ENCODE results near the gene PFKFB4. TPM values are rescaled to one million over a fixed set of nuclear protein-coding genes. Genes with fewer than 3 reads are reported as not detected.

The PFKFB4 gene
- total RNA-seq, 2 donors from 2014 or later: 0.59 to 1.2 TPM

GRCh38 chr3:48518069-48518468 is 38.5 kb downstream of the PFKFB4 start:
- no peak for DNase-seq (ENCODE audit: low spot score)
- H3K36me3 ChIP-seq: no peaks in the 10 kb centered on the region
- no peaks in the 10 kb centered on the region for H3K4me1 ChIP-seq
- no peak overlapping the region for H3K4me3 ChIP-seq
- H3K27ac ChIP-seq: no peak overlapping the region
- no peaks in the 10 kb centered on the region for H3K9me3 ChIP-seq
- TF ChIP-seq CTCF (IDR thresholded peaks at IDR 0.05): no peak
- H3K27me3 ChIP-seq: no peaks in the 10 kb centered on the region

- Histone ChIP-seq H3K36me3 (no peaks in the 10 kb centered on the region), H3K9me3 (no peaks in the 10 kb centered on the region), H3K27ac (no peak overlapping the region), H3K4me1 (no peaks in the 10 kb centered on the region), H3K27me3 (no peaks in the 10 kb centered on the region), H3K4me3 (no peak overlapping the region)
- DNase-seq (ENCODE audit: low spot score): no peak
- TF ChIP-seq CTCF (IDR thresholded peaks at IDR 0.05): no peak
Observed at GRCh38 chr3:48516571-48516970, 40.0 kb downstream of the PFKFB4 start.

GRCh38 chr3:48514431-48515227 is 42.0 kb downstream of the PFKFB4 start:
- DNase-seq (ENCODE audit: low spot score): no peak
- Histone ChIP-seq H3K4me1 (no peaks in the 10 kb centered on the region), H3K27me3 (no peaks in the 10 kb centered on the region), H3K4me3 (no peak overlapping the region), H3K27ac (no peak overlapping the region), H3K9me3 (no peaks in the 10 kb centered on the region), H3K36me3 (no peaks in the 10 kb centered on the region)
- no peak for TF ChIP-seq CTCF (IDR thresholded peaks at IDR 0.05)

- Histone ChIP-seq H3K9me3 (no peaks in the 10 kb centered on the region), H3K4me3 (no peak overlapping the region), H3K27ac (no peak overlapping the region), H3K27me3 (no peaks in the 10 kb centered on the region), H3K36me3 (no peaks in the 10 kb centered on the region), H3K4me1 (no peaks in the 10 kb centered on the region)
- no peak for TF ChIP-seq CTCF (IDR thresholded peaks at IDR 0.05)
- no peak for DNase-seq (ENCODE audit: low spot score)
Observed at GRCh38 chr3:48511551-48511950, 45.1 kb downstream of the PFKFB4 start.

GRCh38 chr3:48507256-48508061 is 49.1 kb downstream of the PFKFB4 start:
- peak in 1 of 2 donors; percentile 61 for TF ChIP-seq CTCF (IDR thresholded peaks at IDR 0.05)
- Histone ChIP-seq H3K4me1 (peaks cover 0 to 24% of the 10 kb centered on the region in 2 donors), H3K27me3 (no peaks in the 10 kb centered on the region), H3K27ac (no peak overlapping the region), H3K36me3 (no peaks in the 10 kb centered on the region), H3K9me3 (no peaks in the 10 kb centered on the region), H3K4me3 (no peak overlapping the region)
- peak; percentile 61 for DNase-seq (ENCODE audit: low spot score)
